ENCODE measurements around the gene CCDC57. TPM values are rescaled to one million over a fixed set of nuclear protein-coding genes. Genes with fewer than 3 reads are reported as not detected.
A peak's percentile ranks its signal among the peaks of the same experiment; 100 is the strongest.

CCDC57 gene
- total and polyA plus RNA-seq, 10 donors: 28.8 to 164 (median 51.9) TPM

DNA sequence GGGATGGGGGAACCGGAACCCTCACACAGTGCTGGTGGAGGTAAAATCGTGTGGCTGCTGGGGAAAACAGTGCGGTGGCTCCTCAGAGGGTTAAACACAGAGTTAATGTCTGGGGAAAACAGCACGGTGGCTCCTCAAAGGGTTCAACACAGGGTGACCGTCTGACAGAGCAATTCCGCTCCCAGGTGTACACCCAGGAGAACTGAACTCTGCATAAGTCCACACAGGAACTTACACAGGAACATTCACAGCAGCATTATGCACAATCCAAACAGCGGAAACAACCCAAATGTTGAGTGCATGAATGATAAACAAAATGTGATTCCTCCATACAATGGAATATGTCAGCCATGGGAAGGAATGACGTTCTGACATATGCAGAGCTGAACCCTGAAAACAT, 51.4 kb downstream of the CCDC57 start:
- peaks cover 0 to 14% (median 3%) of the 10 kb centered on the region in 6 donors for H3K4me1 ChIP-seq
- no peak overlapping the region for H3K27ac ChIP-seq
- intact Hi-C loops (cut with DNase I; ENCODE audit: low total_unique reads): no loop called here
- TF ChIP-seq, protein P1, sequence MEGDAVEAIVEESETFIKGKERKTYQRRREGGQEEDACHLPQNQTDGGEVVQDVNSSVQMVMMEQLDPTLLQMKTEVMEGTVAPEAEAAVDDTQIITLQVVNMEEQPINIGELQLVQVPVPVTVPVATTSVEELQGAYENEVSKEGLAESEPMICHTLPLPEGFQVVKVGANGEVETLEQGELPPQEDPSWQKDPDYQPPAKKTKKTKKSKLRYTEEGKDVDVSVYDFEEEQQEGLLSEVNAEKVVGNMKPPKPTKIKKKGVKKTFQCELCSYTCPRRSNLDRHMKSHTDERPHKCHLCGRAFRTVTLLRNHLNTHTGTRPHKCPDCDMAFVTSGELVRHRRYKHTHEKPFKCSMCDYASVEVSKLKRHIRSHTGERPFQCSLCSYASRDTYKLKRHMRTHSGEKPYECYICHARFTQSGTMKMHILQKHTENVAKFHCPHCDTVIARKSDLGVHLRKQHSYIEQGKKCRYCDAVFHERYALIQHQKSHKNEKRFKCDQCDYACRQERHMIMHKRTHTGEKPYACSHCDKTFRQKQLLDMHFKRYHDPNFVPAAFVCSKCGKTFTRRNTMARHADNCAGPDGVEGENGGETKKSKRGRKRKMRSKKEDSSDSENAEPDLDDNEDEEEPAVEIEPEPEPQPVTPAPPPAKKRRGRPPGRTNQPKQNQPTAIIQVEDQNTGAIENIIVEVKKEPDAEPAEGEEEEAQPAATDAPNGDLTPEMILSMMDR (IDR thresholded peaks at IDR 0.05 in 8 of 11, conservative IDR thresholded peaks at IDR 0.05 in 3 of 11): no peak
- TF ChIP-seq POLR2A (IDR thresholded peaks at IDR 0.05): no peak
- peaks cover 0 to 74% (median 13%) of the 10 kb centered on the region in 6 donors for H3K36me3 ChIP-seq
- WGBS, 5 donors: 86 to 91% (median 87%) methylated on average over 8 of the region's 8 CpGs
- DNase-seq: no peak
- no peaks in the 10 kb centered on the region for H3K9me3 ChIP-seq
- no peaks in the 10 kb centered on the region for H3K27me3 ChIP-seq (replicated peaks in 1 of 7)
- H3K4me3 ChIP-seq: no peak overlapping the region

DNA sequence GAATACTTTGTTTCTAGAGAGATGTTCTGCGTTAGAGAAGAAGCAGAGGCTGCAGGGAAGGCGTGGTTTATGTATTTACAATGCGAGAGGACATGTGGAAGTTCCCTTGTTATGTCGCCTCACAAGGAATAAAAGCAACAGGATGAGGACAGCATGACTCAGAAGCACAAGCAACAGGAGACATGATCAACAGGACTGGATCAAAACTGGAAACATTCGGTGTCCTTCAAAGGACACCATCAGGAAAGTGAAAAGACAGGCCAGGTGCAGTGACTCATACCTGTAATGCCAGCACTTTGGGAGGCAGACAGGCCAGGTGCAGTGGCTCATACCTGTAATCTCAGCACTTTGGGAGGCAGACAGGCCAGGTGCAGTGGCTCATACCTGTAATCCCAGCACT, 52.6 kb downstream of the CCDC57 start:
- 71 to 77% (median 74%) methylated on average over 5 of the region's 5 CpGs for WGBS, 5 donors
- peaks cover 0 to 66% (median 13%) of the 10 kb centered on the region in 6 donors for H3K36me3 ChIP-seq
- H3K4me3 ChIP-seq: no peak overlapping the region
- no peaks in the 10 kb centered on the region for H3K27me3 ChIP-seq (replicated peaks in 1 of 7)
- no peak overlapping the region for H3K27ac ChIP-seq
- H3K9me3 ChIP-seq: no peaks in the 10 kb centered on the region
- H3K4me1 ChIP-seq: peaks cover 0 to 14% (median 3%) of the 10 kb centered on the region in 6 donors
- intact Hi-C loops (cut with DNase I; ENCODE audit: low total_unique reads): no loop called here
- no peak for DNase-seq
- TF ChIP-seq POLR2A (IDR thresholded peaks at IDR 0.05) (no peak), POLR2AphosphoS5 (IDR thresholded peaks at IDR 0.05) (no peak)
- TF ChIP-seq, protein P1 (IDR thresholded peaks at IDR 0.05 in 8 of 11, conservative IDR thresholded peaks at IDR 0.05 in 3 of 11): no peak

DNA sequence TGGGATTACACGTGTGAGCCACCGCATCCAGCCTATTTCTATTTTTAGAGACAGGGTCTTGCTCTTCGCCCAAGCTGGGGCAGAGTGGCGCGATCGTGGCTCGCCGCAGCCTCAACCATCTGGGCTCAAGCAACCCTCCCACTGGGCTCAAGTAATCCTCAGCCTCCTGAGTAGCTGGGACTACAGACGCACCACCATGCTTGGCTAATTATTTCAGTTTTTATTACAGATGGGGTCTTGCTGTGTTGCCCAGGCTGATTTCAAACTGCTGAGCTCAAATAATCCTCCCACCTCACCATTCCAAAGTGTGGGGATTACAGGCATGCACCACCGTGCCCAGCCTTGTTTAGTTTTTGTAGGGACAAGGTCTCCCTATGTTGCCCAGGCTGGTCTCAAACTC, 53.8 kb downstream of the CCDC57 start:
- WGBS, 5 donors: 79 to 86% (median 83%) methylated on average over 10 of the region's 10 CpGs
- peaks cover 0 to 14% (median 6%) of the 10 kb centered on the region in 6 donors for H3K4me1 ChIP-seq
- H3K27ac ChIP-seq: no peak overlapping the region
- H3K36me3 ChIP-seq: peaks cover 0 to 73% (median 13%) of the 10 kb centered on the region in 6 donors
- no peak overlapping the region for H3K4me3 ChIP-seq
- intact Hi-C loops (cut with DNase I; ENCODE audit: low total_unique reads): no loop called here
- TF ChIP-seq, protein P1 (IDR thresholded peaks at IDR 0.05 in 8 of 11, conservative IDR thresholded peaks at IDR 0.05 in 3 of 11): no peak
- no peak for TF ChIP-seq POLR2AphosphoS5 (IDR thresholded peaks at IDR 0.05)
- TF ChIP-seq POLR2A (IDR thresholded peaks at IDR 0.05): no peak
- H3K9me3 ChIP-seq: no peaks in the 10 kb centered on the region
- no peaks in the 10 kb centered on the region for H3K27me3 ChIP-seq (replicated peaks in 1 of 7)
- DNase-seq: no peak

DNA sequence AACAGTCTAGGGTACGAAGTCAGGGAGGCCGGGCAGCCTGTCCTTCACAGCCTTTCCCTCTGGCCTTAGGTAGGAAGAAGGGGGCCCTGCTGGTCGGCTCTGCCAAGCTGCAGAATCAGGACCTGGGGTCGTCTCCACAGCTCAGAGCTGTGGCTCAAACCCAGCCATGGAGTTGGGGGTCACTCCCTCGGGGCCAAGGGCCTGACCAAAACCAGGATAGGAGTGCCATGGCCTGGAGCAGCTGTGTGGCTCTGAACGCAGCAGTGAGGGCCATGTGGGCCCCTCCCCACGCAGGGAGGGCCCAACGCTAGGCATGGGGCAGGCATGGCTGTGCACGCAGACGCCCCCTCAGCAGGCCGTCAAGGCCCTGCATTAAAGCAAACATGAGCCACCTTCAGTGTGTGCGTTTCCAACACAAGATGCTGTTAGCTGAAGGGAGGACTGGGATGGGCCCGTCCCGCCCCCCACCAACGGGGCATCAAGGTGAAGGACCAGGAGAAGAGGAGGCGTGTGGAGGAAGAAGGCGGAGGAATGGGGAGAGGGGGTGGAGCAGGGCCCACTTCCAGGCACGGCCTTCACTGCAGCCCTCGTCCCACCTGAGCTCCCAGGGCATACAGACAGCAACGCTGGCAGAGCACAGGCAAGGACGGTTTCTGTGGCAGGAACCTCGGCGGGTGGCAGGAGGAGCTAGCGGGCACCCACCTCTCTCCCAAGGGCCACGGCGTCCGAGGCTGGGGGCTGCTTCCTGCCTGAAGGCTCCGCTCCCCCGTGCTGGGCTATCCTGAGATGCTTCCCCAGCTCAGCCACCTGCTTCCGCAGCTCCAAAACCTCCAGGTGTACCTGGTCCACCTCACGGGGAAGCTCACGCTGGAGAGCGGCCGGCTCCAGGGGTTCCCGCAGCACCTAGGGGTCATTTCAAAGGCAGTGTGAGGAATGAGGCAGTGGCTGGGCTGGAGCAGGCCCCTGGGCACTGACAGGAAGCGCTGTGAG, 55.3 kb downstream of the CCDC57 start:
- Histone ChIP-seq H3K27ac (no peak overlapping the region), H3K4me1 (peaks cover 0 to 15% (median 8%) of the 10 kb centered on the region in 6 donors), H3K27me3 (replicated peaks in 1 of 7) (no peaks in the 10 kb centered on the region), H3K9me3 (no peaks in the 10 kb centered on the region), H3K36me3 (peaks cover 0 to 64% (median 8%) of the 10 kb centered on the region in 6 donors), H3K4me3 (no peak overlapping the region)
- TF ChIP-seq, protein P1 (IDR thresholded peaks at IDR 0.05 in 8 of 11, conservative IDR thresholded peaks at IDR 0.05 in 3 of 11): no peak
- TF ChIP-seq POLR2AphosphoS5 (IDR thresholded peaks at IDR 0.05) (no peak), POLR2A (IDR thresholded peaks at IDR 0.05) (no peak)
- peak; percentile 41 for DNase-seq
- intact Hi-C loops (cut with DNase I; ENCODE audit: low total_unique reads): no loop called here
- WGBS, 5 donors: 74 to 92% (median 79%) methylated on average over 23 to 36 of the region's 36 CpGs
